HG02588 (cell line): ENCODE measurements around the gene PPP1CC.
"Not testable (repeated sequence)": the region's sequence is repeated elsewhere in the genome, so short reads cannot be mapped to it uniquely, and the experiment has no call there.

Source experiments
- ATAC-seq: cut with Tn5 transposase; IDR thresholded peaks from one replicate; pipeline ENCODE4 v1.9.1; 2021; ENCODE audit warnings: mild to moderate bottlenecking, moderate library complexity; ENCODE audit not compliant: unreplicated experiment

The PPP1CC gene

GRCh38 chr12:110726708-110727369 lies 15.9 kb downstream of the PPP1CC start:
- no peak for ATAC-seq

- no peak for ATAC-seq
These were observed 16.7 kb downstream of the PPP1CC start for GRCh38 chr12:110726028-110726427.

DNA sequence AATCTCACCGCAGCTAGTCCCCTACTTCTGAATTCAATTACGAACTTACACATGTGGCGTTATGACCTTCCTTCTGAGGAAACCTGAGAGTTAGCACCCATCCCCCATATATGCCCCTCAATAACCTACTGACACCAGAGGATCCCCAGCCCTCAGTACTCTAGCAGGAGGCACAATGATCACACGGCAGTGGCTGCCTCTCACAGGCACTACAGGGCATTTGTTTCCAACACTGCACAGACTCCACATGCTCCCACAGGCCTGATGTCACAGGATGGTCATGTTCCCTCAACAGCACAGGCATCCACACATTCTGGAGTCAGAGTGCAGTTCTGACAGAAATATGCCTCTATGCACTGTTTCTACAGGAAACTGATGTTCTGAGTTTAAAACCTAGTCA lies 17.4 kb downstream of the PPP1CC start:
- ATAC-seq, result no peak

- not testable (repeated sequence) for ATAC-seq
These were observed 19.8 kb downstream of the PPP1CC start for GRCh38 chr12:110722892-110723291.

- no peak for ATAC-seq
These were observed 21.1 kb downstream of the PPP1CC start for GRCh38 chr12:110721570-110721969.

DNA sequence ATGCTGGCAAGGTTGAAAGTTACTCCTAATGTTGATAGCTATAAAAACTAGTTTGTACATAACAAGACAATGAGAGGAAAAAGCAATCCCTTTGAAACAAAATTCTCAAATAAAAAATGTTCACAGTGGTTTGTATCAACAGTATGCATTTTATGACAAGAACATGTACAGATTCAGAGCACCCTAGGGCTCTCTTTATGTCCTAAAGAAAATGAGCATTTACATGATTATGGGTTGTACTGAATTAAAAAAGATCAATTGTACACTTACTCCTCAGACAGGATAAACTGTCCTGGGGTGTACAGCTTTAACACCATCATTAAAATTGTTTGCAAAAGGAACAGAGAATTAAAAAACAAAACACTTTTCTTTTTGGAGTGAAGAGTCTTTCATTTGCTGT lies 22.2 kb downstream of the PPP1CC start:
- ATAC-seq, result no peak

DNA sequence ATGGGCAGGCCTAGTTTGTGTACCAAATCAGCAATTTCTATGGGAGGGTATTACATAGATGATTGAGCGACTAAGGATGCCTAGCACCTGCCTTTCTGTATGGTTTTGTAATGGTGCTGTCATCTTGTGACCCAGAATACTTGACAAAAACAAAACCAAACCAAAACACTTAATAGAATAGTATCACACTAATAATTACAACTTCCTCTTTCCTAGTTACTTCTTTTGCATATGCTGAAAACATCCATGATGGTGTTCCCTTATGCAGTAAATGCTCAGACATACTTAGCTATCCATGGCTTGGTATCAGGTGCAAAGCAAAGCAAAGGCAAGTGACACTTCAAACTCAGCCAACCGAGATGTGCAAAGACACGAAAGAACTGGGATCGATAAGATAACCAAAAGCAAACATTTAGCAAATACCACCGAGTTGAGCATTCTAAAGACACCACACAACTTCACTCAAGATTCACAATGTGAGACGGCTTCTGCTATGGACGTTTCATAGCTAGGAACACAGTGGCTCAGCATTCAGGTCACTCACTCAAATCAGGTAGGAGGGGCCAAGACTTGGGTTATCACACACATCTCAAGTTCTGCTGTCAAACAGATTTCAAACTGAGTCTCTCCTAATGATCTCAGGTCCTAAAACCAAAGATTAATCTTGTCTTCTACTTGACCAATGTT lies 24.3 kb downstream of the PPP1CC start:
- no peak for ATAC-seq

DNA sequence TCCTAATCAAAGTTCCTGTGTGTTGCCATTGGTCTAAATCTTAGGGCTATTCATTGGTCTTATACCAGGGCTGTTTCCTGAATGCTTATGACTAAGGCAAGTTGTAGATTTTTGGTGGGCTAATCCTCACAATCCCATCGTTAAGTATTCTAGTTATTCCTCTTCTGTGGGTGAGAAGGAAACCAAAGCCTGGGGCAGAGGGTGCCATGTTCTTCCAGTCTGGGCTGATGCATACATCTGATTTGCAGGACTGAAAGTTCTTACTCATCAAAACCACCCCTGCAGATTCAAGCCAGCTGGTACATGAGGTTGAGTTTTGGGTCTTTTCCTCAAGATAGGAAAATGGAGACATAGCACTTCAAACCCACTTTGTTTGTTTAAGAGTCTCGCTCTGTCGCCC lies 25.7 kb downstream of the PPP1CC start:
- ATAC-seq, result no peak

DNA sequence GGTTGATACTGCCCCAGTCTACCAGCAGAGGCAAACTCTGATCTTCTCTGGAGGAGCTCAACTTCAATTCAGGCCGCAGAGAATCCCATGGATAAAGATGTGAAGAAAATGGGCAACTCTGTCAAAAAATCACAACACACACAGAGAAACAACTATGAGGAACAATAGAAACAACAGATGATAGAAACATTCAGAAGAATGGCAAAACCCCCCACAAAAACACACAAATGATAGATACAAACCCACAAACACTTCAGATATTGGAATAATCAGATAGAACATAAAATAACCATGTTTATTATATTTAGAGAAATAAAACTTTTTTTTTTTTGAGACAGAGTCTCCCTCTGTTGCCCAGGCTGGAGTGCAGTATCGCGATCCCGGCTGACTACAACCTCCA lies 33.8 kb downstream of the PPP1CC start:
- no peak for ATAC-seq

- ATAC-seq, result no peak
These were observed 37.4 kb downstream of the PPP1CC start for GRCh38 chr12:110705309-110705708.

DNA sequence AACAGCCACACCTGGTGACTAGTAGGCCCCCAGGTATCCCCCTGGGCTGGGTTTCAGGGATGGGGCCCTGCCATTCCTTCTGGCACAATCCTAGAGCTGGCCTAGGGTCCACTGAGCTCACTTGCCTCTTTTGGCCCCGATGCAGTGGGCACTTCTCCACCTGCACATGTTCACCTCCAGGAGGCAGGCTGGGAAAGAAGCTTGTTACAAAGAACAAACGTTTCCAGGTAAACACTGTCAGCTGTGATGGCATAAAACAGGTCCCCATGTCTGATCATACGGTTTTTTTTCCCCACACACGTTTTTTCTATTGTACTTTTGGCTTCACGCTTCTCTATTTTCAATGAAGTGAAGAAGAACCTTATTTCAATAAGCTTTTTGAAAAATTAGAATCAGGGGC lies 37.9 kb downstream of the PPP1CC start:
- no peak for ATAC-seq

DNA sequence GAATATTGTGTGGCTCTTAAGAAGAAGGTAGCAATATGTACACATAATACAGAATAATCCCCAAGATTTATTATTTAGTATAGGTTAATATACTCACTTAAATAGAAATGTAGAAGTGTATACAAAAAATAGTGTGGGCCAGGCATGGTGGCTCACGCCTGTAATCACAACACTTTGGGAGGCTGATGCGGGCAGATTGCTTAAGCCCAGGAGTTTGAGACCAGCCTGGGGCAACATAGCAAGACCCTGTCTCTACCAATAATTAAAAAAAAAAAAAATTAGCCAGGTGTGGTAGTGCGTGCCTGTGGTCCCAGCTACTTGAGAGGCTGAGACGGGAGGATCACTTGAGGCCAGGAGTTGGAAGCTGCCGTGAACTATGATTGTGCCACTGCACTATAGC lies 38.5 kb downstream of the PPP1CC start:
- no peak for ATAC-seq

- ATAC-seq, result no peak
These were observed 40.6 kb downstream of the PPP1CC start for GRCh38 chr12:110702081-110702480.

DNA sequence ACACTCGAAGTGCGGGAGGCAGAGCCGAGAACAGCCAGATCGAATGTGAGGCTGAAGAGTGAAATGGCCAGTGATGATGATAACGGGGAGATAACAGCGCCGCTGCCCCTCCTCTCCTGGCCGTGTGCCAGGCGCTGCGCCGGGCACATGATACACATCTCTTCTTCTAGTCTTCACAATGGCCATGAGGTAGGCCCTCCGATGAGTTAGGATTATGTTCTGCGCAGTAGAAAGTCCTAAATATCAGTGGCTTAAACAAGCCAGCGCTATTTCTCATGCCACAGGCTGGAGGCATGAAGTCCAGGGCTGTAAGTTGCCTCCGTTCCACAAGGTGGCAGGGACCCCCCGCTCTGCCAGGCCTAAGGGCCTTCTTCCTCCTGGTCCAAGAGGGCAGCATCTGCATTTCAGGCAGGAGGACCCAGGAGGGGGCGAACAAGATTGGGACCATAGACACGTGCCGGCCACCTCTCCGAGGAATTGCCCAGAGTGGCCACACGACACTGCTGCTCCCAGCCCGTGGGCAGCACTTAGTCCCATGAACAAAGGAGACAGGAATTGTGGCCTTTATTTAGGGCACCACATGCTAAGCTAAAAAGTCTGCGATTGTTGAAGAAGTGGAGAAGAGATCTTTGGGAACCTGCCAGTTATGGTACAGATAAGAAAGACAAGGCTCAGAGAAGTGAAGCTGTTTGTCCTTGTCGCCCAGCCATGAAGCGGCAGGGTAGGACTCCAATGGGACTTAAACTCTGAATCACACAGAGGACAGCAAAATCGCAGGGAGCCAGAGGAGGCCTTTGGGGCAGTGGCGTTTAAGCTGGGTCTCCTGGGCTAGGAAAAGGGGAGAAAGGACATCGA lies 42.9 kb downstream of the PPP1CC start:
- ATAC-seq, result no peak

- ATAC-seq, result peak; percentile 76
These were observed 44.4 kb downstream of the PPP1CC start for GRCh38 chr12:110698171-110698902.

- no peak for ATAC-seq
These were observed 45.5 kb downstream of the PPP1CC start for GRCh38 chr12:110697236-110697635.

GRCh38 chr12:110696283-110696682 lies 46.4 kb downstream of the PPP1CC start:
- no peak for ATAC-seq

DNA sequence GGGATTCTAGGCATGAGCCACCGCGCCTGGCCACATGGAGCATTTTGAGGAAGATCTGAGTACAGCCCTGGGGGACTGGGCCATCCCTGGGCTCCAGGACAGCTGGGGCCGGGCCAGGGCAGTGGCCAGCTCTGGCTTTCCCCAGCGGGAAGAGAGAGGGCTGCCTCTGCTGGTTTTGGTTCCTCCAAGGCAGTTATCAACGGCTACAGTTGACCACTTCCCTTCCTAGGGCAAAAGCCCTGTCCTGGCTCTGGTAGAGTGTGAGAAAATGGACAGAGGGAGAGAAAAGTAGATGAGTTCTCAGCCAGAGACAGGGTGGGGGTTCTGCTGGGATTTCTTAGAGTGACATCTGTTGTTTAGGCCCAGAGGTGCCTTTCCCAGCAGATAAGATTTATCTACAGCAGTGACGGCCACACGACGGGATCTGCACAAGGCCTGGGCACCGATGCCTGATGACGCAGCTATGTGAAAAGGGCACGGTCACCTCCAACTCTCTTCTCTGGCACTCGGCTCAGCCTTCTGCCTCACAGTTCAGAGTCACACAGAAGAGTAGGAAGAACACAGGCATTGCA lies 48.3 kb downstream of the PPP1CC start:
- no peak for ATAC-seq

GRCh38 chr12:110693731-110694130 lies 49.0 kb downstream of the PPP1CC start:
- ATAC-seq, result no peak

- no peak for ATAC-seq
These were observed 52.6 kb downstream of the PPP1CC start for GRCh38 chr12:110690127-110690430.
